Activated naive CD8-positive, alpha-beta T cell treated with anti-CD3 and anti-CD28 coated beads, Interleukin-2, amount 50 U/mL, for 24 hours (primary cell): Measurements from ENCODE around the gene MYO18B.

Experiments
- ATAC-seq: fragments of 150-1000 bp; cut with Tn5 transposase; one replicate; pipeline ENCODE4 v1.10.0; 2021
- DNase-seq: peaks from one replicate; pipeline ENCODE4 v3.0.0; 2021
- H3K27ac Mint-ChIP-seq: one replicate; pipeline ENCODE4 v1.8.0; 2021; ENCODE audit warnings: mild to moderate bottlenecking, mixed read lengths
- H3K27me3 Mint-ChIP-seq: one replicate; pipeline ENCODE4 v1.8.0; 2021; ENCODE audit warnings: mixed read lengths
- H3K36me3 Mint-ChIP-seq: one replicate; pipeline ENCODE4 v1.8.0; 2021; ENCODE audit warnings: low read depth, mixed read lengths
- H3K4me1 Mint-ChIP-seq: one replicate; pipeline ENCODE4 v1.8.0; 2021; ENCODE audit warnings: mixed read lengths
- H3K4me3 Mint-ChIP-seq: one replicate; pipeline ENCODE4 v1.8.0; 2021; ENCODE audit warnings: mild to moderate bottlenecking, moderate library complexity, mixed read lengths
- H3K9me3 Mint-ChIP-seq: one replicate; pipeline ENCODE4 v1.8.0; 2021; ENCODE audit warnings: mixed read lengths

Gene MYO18B

GRCh38 chr22:26066534-26066933 is 324.5 kb downstream of the MYO18B start:
- Mint-ChIP-seq H3K9me3 (no peaks in the 10 kb centered on the region), H3K4me1 (no peaks in the 10 kb centered on the region)

GRCh38 chr22:26068571-26068970 is 326.6 kb downstream of the MYO18B start:
- Mint-ChIP-seq H3K36me3 (no peaks in the 10 kb centered on the region), H3K4me3 (no peak overlapping the region), H3K4me1 (no peaks in the 10 kb centered on the region), H3K27me3 (peaks cover 10% of the 10 kb centered on the region), H3K27ac (no peak overlapping the region), H3K9me3 (no peaks in the 10 kb centered on the region)
- DNase-seq (no peak), ATAC-seq (no peak)

More at GRCh38 chr22:26066534-26066933, 324.5 kb downstream of the MYO18B start:
- no peak for DNase-seq
- ATAC-seq: no peak
- Mint-ChIP-seq H3K27ac (no peak overlapping the region), H3K36me3 (no peaks in the 10 kb centered on the region), H3K27me3 (peaks cover 11% of the 10 kb centered on the region), H3K4me3 (no peak overlapping the region)

GRCh38 chr22:26072621-26073020 is 330.6 kb downstream of the MYO18B start:
- Mint-ChIP-seq H3K4me1 (no peaks in the 10 kb centered on the region), H3K36me3 (no peaks in the 10 kb centered on the region), H3K9me3 (no peaks in the 10 kb centered on the region), H3K27me3 (peaks cover 19% of the 10 kb centered on the region), H3K27ac (no peak overlapping the region), H3K4me3 (no peak overlapping the region)
- DNase-seq (no peak), ATAC-seq (no peak)

GRCh38 chr22:26075251-26075650 is 333.3 kb downstream of the MYO18B start:
- Mint-ChIP-seq H3K4me1 (no peaks in the 10 kb centered on the region), H3K9me3 (no peaks in the 10 kb centered on the region), H3K36me3 (no peaks in the 10 kb centered on the region), H3K4me3 (no peak overlapping the region), H3K27ac (no peak overlapping the region), H3K27me3 (peaks cover 18% of the 10 kb centered on the region)
- DNase-seq: no peak
- ATAC-seq: no peak

GRCh38 chr22:26079009-26079408 is 337.0 kb downstream of the MYO18B start:
- Mint-ChIP-seq H3K9me3 (no peaks in the 10 kb centered on the region), H3K36me3 (no peaks in the 10 kb centered on the region), H3K4me3 (no peak overlapping the region), H3K4me1 (no peaks in the 10 kb centered on the region), H3K27me3 (peaks cover 17% of the 10 kb centered on the region), H3K27ac (no peak overlapping the region)
- no peak for ATAC-seq
- no peak for DNase-seq
